ENCODE measurements around the gene USP10. TPM values are rescaled to one million over a fixed set of nuclear protein-coding genes. Genes with fewer than 3 reads are reported as not detected.
A peak's percentile ranks its signal among the peaks of the same experiment; 100 is the strongest.

Gene USP10
- total RNA-seq, 1 donor: 61.7 TPM

DNA sequence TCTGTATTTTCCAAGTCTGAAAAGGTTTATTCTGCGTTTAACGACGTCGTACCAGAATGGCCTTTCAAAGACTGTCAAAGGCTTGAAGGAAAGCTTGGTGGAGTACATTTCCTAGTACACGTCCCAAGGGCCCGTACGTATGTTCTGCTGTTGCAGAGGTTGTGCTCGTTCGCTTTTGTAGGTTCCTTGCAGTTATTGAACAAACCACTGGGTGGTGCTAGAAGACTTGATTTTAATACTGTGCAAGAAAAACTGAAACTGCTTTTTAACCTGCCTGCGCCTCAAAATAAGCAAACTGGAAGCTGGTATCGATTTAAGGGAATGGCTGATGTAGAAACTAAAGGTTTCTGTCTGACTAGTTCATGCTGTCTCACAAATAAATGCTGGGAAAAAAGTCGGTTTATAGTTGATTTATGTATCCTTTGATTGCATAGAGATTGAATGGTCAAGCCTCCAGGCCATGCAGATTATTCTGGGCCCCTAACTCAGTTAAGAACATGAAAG lies 54.6 kb downstream of the USP10 start:
- H3K4me3 ChIP-seq (ENCODE audit: low read depth, low read length): peak overlapping the region; percentile 18
- DNase-seq (ENCODE audit: low read depth): peak; percentile 95
- peak; percentile 77 for TF ChIP-seq CTCF (IDR thresholded peaks at IDR 0.05; ENCODE audit: insufficient read depth, low read length)

DNA sequence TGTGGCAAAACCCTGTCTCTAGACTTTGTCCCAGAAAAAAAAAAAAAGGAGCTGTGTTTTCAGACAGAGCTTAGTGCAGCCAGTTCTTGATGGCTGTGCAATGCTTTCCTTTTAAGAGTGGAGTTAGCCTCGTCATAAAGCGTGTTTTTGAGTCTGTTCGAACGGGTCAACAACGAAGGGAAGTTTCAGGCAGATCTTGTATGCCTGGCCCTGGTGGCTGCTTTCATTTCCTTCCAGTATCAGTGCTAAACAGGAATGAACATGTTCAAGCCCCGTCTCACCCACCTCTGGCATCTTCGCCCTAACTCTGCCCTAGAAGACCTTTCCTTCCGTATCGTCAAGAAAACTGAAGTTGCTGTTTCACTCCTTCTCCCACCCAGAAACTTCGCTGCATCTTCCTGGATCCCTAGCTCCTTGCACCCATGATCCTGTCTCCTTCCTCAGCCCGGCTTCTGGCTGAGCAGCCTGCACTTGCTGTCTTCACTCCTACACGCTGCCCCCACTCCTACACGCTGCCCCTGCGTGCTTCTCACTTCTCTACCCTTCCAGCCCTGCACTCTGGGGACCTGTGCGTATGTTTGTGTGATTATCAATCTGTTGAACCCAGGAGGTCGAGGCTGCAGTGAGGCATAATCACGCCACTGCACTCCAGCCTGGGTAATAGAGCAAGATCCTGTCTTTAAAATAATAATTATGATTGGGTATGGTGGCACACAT lies 55.3 kb downstream of the USP10 start:
- DNase-seq (ENCODE audit: low read depth): no peak
- H3K4me3 ChIP-seq (ENCODE audit: low read depth, low read length): no peak overlapping the region
- TF ChIP-seq CTCF (IDR thresholded peaks at IDR 0.05; ENCODE audit: insufficient read depth, low read length): no peak

DNA sequence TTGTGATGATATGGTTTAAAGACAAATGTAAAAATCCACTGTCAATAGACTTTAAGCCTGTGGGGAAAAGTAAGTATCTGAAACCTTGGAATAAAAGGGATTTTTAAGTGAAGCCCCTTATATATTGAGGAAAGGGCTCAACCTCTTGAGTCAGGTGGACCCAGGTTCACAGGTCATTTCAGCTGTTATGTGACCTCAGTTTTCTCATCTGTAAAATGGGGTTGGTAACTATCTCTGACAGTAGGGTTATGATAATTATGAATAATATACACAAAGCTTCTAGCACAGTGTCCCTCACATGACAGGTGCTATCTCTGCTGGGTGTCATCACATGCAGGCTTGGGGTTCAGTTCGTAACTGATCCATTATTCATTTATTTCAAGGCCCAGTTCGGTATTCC lies 57.0 kb downstream of the USP10 start:
- DNase-seq (ENCODE audit: low read depth): no peak
- no peak for TF ChIP-seq CTCF (IDR thresholded peaks at IDR 0.05; ENCODE audit: insufficient read depth, low read length)
- H3K4me3 ChIP-seq (ENCODE audit: low read depth, low read length): no peak overlapping the region

- no peak for TF ChIP-seq CTCF (IDR thresholded peaks at IDR 0.05; ENCODE audit: insufficient read depth, low read length)
- H3K4me3 ChIP-seq (ENCODE audit: low read depth, low read length): no peak overlapping the region
- DNase-seq (ENCODE audit: low read depth): no peak
These were observed 58.8 kb downstream of the USP10 start for GRCh38 chr16:84758627-84759026.

DNA sequence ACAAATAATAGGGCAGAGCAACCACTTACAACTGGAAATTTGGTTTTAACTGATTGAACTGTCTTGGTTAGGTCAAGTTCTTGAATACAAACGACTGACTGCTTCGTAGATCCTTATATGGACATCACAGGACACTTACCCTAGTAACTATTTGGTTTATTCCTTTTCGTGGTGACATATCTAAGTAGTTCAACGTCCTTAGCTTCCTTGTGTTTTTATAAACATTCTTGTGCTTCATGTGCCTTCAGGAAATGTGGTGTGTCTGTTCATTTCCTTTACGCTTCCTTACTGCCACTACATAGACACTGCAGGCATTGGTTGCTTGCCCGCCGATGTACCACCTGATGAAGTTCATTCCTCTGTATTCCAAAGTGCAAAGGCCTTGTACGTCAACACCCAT lies 59.3 kb downstream of the USP10 start:
- no peak overlapping the region for H3K4me3 ChIP-seq (ENCODE audit: low read depth, low read length)
- DNase-seq (ENCODE audit: low read depth): no peak
- TF ChIP-seq CTCF (IDR thresholded peaks at IDR 0.05; ENCODE audit: insufficient read depth, low read length): no peak

GRCh38 chr16:84759906-84760305 lies 60.1 kb downstream of the USP10 start:
- no peak for TF ChIP-seq CTCF (IDR thresholded peaks at IDR 0.05; ENCODE audit: insufficient read depth, low read length)
- DNase-seq (ENCODE audit: low read depth): no peak
- H3K4me3 ChIP-seq (ENCODE audit: low read depth, low read length): no peak overlapping the region

All from fibroblast of the aortic adventitia (primary cell).